ENCODE measurements around the gene FIGNL2. TPM values are rescaled to one million over a fixed set of nuclear protein-coding genes. Genes with fewer than 3 reads are reported as not detected.

The FIGNL2 gene
- total and polyA plus RNA-seq, 9 of the 15 experiments (the other 6 are each of a cell fraction or from before 2014, with no cell fraction given), result 0.01 TPM; not detected in 8

DNA sequence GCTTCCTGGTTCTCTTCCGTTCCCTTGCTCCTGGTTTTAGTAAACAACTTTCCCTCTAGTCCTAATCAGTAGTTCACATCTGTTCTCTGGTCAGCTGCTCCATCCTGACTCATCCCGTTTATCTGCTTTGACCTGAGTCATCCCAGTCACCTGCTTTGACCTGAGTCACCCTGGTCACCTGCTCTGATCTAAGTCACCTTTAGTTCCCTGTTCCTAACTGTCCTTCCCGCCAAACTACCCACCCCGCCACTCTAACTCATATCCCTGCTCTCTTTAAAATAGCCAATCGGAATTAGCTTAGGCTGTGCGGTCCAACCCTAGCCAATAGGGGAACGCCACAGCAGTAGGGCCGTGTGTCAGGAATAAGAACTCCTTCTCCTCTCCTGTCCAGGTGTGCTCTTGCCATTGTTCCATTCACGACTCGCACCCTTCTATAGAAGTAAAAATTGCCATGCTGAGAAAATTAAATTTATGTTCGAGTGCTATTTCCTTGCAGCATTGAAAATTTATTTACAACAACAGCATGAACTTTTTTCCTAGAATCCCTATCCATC is 36.2 kb upstream of the FIGNL2 start (continued):
- TF ChIP-seq MYC (IDR thresholded peaks at IDR 0.05; ENCODE audit: low read depth, low read length) (peak; percentile 15; the same call in 1 of the 2 replicates), MYC (CRISPR knock-in tag; IDR thresholded peaks at IDR 0.05; ENCODE audit: borderline replicate concordance, low read depth) (0 out of 2 replicates have a peak, but pooled peaks have one; percentile 51), CEBPG (CRISPR knock-in tag; IDR thresholded peaks at IDR 0.05) (no peak), CEBPG (tag; conservative IDR thresholded peaks at IDR 0.05 in 1 of 2, IDR thresholded peaks at IDR 0.05 in 1 of 2) (no peak), GATAD2B (IDR thresholded peaks at IDR 0.05; ENCODE audit: borderline replicate concordance) (no peak; the same call in 1 of the 2 replicates), RFX5 (IDR thresholded peaks at IDR 0.05; ENCODE audit: low read depth, low read length) (no peak), ZNF3 (CRISPR knock-in tag; IDR thresholded peaks at IDR 0.05) (no peak), ZNF77 (CRISPR knock-in tag; IDR thresholded peaks at IDR 0.05) (no peak), NONO (IDR thresholded peaks at IDR 0.05; ENCODE audit: low read depth in 2 of 2, low read length in 1 of 2) (peak in 1 of 2 experiments; percentile 57; a peak in 1 of 4 replicates), SMARCA4 (IDR thresholded peaks at IDR 0.05) (peak; percentile 99), ZNF217 (CRISPR knock-in tag; IDR thresholded peaks at IDR 0.05) (no peak), NCOA1 (IDR thresholded peaks at IDR 0.05; ENCODE audit: low read depth) (peak; percentile 97), HNRNPH1 (optimal IDR thresholded peaks at IDR 0.05; ENCODE audit: low read depth, low read length) (no peak), PHB2 (IDR thresholded peaks at IDR 0.05; ENCODE audit: low read depth) (no peak; the same call in 1 of the 2 replicates), CHD2 (IDR thresholded peaks at IDR 0.05; ENCODE audit: low read depth, low read length) (no peak), SMAD4 (CRISPR knock-in tag; conservative IDR thresholded peaks at IDR 0.05) (peak; percentile 49), ZNF311 (CRISPR knock-in tag; IDR thresholded peaks at IDR 0.05) (no peak), FOXM1 (IDR thresholded peaks at IDR 0.05; ENCODE audit: low read depth) (peak; percentile 98), FOXM1 (CRISPR knock-in tag; IDR thresholded peaks at IDR 0.05; ENCODE audit: low read depth) (peak; percentile 18; the same call in 1 of the 2 replicates), POLR3A (IDR thresholded peaks at IDR 0.05; ENCODE audit: borderline replicate concordance, extremely low read depth, insufficient read depth, insufficient read length) (no peak)
- TF ChIP-seq, protein P1, sequence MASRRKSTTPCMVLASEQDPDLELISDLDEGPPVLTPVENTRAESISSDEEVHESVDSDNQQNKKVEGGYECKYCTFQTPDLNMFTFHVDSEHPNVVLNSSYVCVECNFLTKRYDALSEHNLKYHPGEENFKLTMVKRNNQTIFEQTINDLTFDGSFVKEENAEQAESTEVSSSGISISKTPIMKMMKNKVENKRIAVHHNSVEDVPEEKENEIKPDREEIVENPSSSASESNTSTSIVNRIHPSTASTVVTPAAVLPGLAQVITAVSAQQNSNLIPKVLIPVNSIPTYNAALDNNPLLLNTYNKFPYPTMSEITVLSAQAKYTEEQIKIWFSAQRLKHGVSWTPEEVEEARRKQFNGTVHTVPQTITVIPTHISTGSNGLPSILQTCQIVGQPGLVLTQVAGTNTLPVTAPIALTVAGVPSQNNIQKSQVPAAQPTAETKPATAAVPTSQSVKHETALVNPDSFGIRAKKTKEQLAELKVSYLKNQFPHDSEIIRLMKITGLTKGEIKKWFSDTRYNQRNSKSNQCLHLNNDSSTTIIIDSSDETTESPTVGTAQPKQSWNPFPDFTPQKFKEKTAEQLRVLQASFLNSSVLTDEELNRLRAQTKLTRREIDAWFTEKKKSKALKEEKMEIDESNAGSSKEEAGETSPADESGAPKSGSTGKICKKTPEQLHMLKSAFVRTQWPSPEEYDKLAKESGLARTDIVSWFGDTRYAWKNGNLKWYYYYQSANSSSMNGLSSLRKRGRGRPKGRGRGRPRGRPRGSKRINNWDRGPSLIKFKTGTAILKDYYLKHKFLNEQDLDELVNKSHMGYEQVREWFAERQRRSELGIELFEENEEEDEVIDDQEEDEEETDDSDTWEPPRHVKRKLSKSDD (conservative IDR thresholded peaks at IDR 0.05; ENCODE audit: low read length), result no peak
- TF ChIP-seq, protein P2, sequence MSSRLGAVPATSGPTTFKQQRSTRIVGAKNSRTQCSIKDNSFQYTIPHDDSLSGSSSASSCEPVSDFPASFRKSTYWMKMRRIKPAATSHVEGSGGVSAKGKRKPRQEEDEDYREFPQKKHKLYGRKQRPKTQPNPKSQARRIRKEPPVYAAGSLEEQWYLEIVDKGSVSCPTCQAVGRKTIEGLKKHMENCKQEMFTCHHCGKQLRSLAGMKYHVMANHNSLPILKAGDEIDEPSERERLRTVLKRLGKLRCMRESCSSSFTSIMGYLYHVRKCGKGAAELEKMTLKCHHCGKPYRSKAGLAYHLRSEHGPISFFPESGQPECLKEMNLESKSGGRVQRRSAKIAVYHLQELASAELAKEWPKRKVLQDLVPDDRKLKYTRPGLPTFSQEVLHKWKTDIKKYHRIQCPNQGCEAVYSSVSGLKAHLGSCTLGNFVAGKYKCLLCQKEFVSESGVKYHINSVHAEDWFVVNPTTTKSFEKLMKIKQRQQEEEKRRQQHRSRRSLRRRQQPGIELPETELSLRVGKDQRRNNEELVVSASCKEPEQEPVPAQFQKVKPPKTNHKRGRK (tag; IDR thresholded peaks at IDR 0.05), result no peak
- TF ChIP-seq, protein P3, sequence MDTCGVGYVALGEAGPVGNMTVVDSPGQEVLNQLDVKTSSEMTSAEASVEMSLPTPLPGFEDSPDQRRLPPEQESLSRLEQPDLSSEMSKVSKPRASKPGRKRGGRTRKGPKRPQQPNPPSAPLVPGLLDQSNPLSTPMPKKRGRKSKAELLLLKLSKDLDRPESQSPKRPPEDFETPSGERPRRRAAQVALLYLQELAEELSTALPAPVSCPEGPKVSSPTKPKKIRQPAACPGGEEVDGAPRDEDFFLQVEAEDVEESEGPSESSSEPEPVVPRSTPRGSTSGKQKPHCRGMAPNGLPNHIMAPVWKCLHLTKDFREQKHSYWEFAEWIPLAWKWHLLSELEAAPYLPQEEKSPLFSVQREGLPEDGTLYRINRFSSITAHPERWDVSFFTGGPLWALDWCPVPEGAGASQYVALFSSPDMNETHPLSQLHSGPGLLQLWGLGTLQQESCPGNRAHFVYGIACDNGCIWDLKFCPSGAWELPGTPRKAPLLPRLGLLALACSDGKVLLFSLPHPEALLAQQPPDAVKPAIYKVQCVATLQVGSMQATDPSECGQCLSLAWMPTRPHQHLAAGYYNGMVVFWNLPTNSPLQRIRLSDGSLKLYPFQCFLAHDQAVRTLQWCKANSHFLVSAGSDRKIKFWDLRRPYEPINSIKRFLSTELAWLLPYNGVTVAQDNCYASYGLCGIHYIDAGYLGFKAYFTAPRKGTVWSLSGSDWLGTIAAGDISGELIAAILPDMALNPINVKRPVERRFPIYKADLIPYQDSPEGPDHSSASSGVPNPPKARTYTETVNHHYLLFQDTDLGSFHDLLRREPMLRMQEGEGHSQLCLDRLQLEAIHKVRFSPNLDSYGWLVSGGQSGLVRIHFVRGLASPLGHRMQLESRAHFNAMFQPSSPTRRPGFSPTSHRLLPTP (IDR thresholded peaks at IDR 0.05; ENCODE audit: borderline replicate concordance, extremely low read depth, insufficient read length), result no peak

Data from K562 (cell line).